Fibroblast of skin of scalp (primary cell): Measurements from ENCODE around the gene RNF148.
A peak's percentile ranks its signal among the peaks of the same experiment; 100 is the strongest.
"Not testable (repeated sequence)": the region's sequence is repeated elsewhere in the genome, so short reads cannot be mapped to it uniquely, and the experiment has no call there.

Source experiments
- DNase-seq: peaks from one replicate; pipeline ENCODE4 v3.0.0-alpha.2; 2013

RNF148 gene

GRCh38 chr7:122689346-122690109, 13.2 kb downstream of the RNF148 start:
- no peak for DNase-seq

- DNase-seq = no peak
Observed at GRCh38 chr7:122688400-122688998, 14.2 kb downstream of the RNF148 start.

GRCh38 chr7:122686360-122686878, 16.3 kb downstream of the RNF148 start:
- DNase-seq = no peak

- no peak for DNase-seq
Observed at GRCh38 chr7:122684504-122684903, 18.2 kb downstream of the RNF148 start.

- DNase-seq = no peak
Observed at GRCh38 chr7:122682815-122683550, 19.7 kb downstream of the RNF148 start.

- DNase-seq = not testable (repeated sequence)
Observed at GRCh38 chr7:122681186-122681585, 21.5 kb downstream of the RNF148 start.

- DNase-seq = no peak
Observed at GRCh38 chr7:122679813-122680212, 22.9 kb downstream of the RNF148 start.

- not testable (repeated sequence) for DNase-seq
Observed at GRCh38 chr7:122679269-122679709, 23.4 kb downstream of the RNF148 start.

- no peak for DNase-seq
Observed at GRCh38 chr7:122677149-122677548, 25.6 kb downstream of the RNF148 start.

GRCh38 chr7:122676466-122676865, 26.3 kb downstream of the RNF148 start:
- DNase-seq = no peak

- DNase-seq = no peak
Observed at GRCh38 chr7:122675621-122676020, 27.1 kb downstream of the RNF148 start.

- peak; percentile 17 for DNase-seq
Observed at GRCh38 chr7:122675011-122675410, 27.7 kb downstream of the RNF148 start.

GRCh38 chr7:122674502-122674901, 28.2 kb downstream of the RNF148 start:
- DNase-seq = peak; percentile 52

- DNase-seq = no peak
Observed at GRCh38 chr7:122673951-122674350, 28.8 kb downstream of the RNF148 start.

GRCh38 chr7:122672536-122672935, 30.2 kb downstream of the RNF148 start:
- no peak for DNase-seq

GRCh38 chr7:122663733-122664132, 39.0 kb downstream of the RNF148 start:
- DNase-seq = no peak

- no peak for DNase-seq
Observed at GRCh38 chr7:122658856-122659255, 43.9 kb downstream of the RNF148 start.

- no peak for DNase-seq
Observed at GRCh38 chr7:122653685-122654084, 49.0 kb downstream of the RNF148 start.

GRCh38 chr7:122652876-122653275, 49.8 kb downstream of the RNF148 start:
- no peak for DNase-seq
